Fibroblast of skin of scalp (primary cell): ENCODE results near the gene PRR5L.

Experiments used
- DNase-seq: peaks from one replicate; pipeline ENCODE4 v3.0.0-alpha.2; 2013

Gene PRR5L

GRCh38 chr11:36328966-36329673 lies 33.0 kb downstream of the PRR5L start:
- peak; percentile 11 for DNase-seq

GRCh38 chr11:36330411-36330810 lies 34.3 kb downstream of the PRR5L start:
- DNase-seq: no peak

GRCh38 chr11:36333468-36333867 lies 37.4 kb downstream of the PRR5L start:
- peak; percentile 81 for DNase-seq

DNA sequence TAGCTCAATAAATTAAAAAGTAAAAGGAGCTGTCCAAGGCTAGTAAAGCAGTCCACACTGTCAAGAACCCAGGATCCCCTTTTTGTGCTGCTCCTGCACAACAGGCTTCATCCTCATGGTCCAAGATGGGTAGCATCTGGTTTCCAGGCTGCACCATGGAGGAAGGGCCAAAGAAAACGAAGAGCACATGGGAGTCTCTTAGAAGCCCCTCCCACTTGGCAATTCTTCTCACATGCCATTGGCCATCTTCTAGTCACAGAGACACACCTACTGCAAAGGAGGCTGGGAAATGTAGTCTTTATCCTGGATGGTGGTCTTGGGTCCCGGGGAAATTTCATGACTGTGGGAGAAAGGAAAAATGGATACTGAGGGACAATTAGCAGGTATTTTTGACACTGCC lies 37.8 kb downstream of the PRR5L start:
- DNase-seq: peak; percentile 77

- DNase-seq: no peak
These were observed 43.8 kb downstream of the PRR5L start for GRCh38 chr11:36339888-36340287.

DNA sequence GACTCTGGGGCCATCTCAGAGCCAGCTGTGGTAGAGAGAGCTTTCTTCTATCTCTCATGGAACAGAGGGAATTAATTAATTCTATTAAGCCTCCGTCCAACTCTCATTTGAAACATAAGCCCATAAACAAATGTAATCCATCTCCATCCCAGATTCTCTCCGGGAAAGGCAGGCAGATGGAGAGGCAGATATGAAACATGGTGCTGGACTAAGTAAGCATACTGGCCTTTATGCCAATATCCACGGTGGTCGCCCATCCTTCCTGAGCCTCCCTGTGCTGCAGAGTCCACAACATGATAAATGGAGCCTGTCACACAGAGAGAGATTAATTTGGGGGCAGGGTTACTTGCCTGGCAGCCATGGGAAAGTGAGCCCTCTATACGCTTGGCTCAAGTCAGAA lies 44.8 kb downstream of the PRR5L start:
- DNase-seq: no peak

GRCh38 chr11:36341915-36342314 lies 45.8 kb downstream of the PRR5L start:
- no peak for DNase-seq

DNA sequence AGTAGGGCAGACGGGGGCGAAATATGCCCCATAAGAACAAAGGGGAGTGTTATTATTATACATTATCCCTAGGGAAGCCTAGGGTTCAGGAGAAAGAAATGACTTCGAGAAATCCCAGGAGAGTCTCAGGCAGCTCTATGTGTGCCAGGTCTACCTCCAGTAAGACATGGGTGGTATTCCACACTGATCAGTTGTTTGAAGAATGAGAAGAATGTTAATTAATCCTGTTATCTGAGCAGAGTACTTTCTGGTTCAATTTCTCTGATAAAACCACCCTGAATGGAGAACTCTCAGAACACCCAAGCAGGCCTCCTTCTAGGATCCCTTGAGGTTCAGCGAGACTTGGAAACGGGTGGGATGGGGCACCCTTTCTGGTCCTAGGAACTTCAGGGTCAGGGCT lies 46.2 kb downstream of the PRR5L start:
- no peak for DNase-seq

GRCh38 chr11:36343436-36343835 lies 47.3 kb downstream of the PRR5L start:
- no peak for DNase-seq

- no peak for DNase-seq
These were observed 49.0 kb downstream of the PRR5L start for GRCh38 chr11:36345084-36345511.

DNA sequence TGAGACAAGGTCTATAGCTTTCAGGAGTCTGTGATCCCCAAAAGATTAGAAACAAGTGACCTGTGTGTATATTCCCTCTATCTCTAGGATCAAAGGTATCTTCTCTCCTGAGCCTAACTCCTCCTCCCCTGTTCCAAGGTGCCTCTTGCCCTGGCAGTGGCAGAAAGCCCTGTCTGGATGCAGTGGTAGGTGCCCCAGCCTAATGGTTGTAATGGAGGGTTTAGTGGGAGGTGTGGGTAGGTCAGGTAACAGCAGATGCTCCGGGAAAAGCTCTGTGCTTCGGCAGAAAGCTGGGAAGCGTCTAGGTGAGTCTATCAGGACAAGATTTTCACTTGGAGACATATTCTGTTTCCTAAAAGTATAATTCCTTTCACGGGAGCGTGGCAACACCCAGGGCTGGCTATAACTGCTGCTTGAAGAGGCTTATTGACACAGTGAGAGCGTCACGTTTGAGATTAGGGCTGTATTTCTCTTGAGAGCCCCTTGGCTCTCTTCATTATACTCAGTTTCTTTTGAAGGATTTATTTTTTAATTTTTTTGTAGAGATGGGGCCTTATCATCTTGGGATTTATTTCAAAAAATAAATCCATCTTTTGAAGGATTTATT lies 49.5 kb downstream of the PRR5L start:
- no peak for DNase-seq

DNA sequence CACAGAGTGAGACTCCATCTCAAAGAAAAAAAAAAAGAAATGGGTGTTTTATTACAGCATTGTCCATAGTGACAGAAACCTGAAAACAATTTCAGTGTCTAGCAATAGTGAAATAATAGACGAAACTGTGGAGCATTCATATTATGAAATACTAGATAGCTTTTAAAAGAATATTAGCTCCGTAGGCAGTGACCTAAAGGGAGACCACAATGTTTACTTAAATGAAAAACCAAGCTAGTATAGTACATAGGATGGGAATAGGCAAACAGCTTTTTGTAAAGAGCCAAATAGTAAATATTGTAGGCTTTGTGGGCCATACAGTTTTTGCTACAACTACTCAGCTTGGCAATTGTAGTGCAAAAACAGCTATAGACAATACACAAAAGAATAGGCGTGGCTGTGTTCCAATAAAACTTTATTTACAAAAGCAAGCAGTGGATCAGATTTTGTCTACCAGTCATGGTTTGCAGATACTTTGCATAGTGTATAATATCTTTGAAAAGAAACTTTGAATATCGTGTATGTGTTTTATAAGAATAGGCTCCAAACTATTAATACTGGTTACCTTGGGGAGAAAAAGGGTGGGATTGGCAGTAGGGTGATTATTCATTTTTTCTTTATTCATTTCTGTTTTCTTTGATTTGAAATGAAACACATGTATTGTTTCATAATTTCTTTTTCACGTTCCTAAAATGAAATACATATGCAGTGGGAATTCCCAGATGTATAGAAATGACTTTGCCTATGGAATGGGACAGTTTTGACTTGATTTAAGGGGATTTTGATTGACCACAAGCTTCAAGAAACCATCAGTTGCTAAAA lies 50.7 kb downstream of the PRR5L start:
- DNase-seq: no peak

GRCh38 chr11:36347384-36347906 lies 51.4 kb downstream of the PRR5L start:
- DNase-seq: no peak

- peak; percentile 37 for DNase-seq
These were observed 53.5 kb downstream of the PRR5L start for GRCh38 chr11:36349351-36350136.

- no peak for DNase-seq
These were observed 54.0 kb downstream of the PRR5L start for GRCh38 chr11:36350137-36350513.

DNA sequence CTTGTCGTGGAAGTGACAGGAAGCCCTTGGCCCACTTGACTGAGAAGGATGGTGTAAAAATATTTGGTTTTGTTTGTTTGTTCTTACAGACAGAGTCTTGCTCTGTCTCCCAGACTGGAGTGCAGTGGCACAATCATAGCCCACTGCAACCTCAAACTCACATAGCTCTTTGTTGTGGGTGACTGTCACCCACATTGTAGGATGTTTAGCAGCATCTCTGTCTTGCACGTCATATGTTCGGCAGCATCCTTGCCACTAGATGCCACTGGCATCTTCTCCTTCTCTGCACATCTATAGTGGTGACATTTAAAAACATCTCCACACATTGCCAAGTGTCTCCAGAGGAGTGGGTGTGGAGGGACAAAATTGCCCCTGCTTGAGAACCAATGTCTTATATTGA lies 56.8 kb downstream of the PRR5L start:
- DNase-seq: no peak

GRCh38 chr11:36354221-36355003 lies 58.3 kb downstream of the PRR5L start:
- peak; percentile 94 for DNase-seq

DNA sequence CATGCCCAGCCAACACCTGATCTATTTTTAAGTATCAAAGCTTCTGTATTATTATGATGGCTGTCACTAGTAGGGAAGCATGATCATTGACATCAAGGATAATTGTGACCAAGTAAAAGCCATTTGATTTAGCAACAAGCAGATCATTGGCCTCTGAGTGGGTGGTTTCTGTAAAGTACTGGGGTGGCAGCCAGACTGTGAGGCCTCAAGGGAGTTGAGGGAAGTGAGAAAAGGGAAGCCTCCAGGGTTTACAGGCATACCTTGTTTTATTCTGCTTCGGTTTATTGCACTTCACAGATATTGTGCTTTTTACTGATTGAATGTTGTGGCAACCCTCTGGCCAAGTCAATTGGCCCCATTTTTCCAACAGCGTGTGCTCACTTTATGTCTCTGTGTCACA lies 60.1 kb downstream of the PRR5L start:
- DNase-seq: no peak

GRCh38 chr11:36357831-36358230 lies 61.7 kb downstream of the PRR5L start:
- no peak for DNase-seq

GRCh38 chr11:36358436-36358835 lies 62.3 kb downstream of the PRR5L start:
- DNase-seq: no peak

GRCh38 chr11:36360318-36360717 lies 64.2 kb downstream of the PRR5L start:
- DNase-seq: no peak
